OCI-LY1 (cell line): Measurements from ENCODE around the gene NKX3-2.
"Not testable (repeated sequence)": the region's sequence is repeated elsewhere in the genome, so short reads cannot be mapped to it uniquely, and the experiment has no call there.

Source experiments
- H2AFZ ChIP-seq: fragments of 200-600 bp; sonication (generic), shearing (Covaris generic); 2 replicates; pipeline ENCODE4 v1.6.0; 2014; ENCODE audit warnings: antibody characterized with exemption, mild to moderate bottlenecking, low read length
- H3F3A ChIP-seq: fragments of 200-600 bp; sonication (generic), shearing (Covaris generic); 2 replicates; pipeline ENCODE4 v1.6.0; 2014; ENCODE audit warnings: mild to moderate bottlenecking, antibody characterized with exemption, low read length, moderate library complexity; ENCODE audit not compliant: insufficient read depth
- H3K27ac ChIP-seq: fragments of 200-600 bp; sonication (generic); 2 replicates; pipeline ENCODE4 v1.5.1; 2014; ENCODE audit warnings: low read length, mixed run types, mild to moderate bottlenecking, low read depth; ENCODE audit not compliant: poor library complexity, severe bottlenecking
- H3K27me3 ChIP-seq: fragments of 200-600 bp; sonication (generic); 2 replicates; pipeline ENCODE4 v1.6.0; 2014; ENCODE audit warnings: antibody characterized with exemption, mild to moderate bottlenecking, low read length, moderate library complexity; ENCODE audit not compliant: insufficient read depth
- H3K36me3 ChIP-seq: fragments of 200-600 bp; sonication (generic); 2 replicates; pipeline ENCODE4 v1.6.1; 2014; ENCODE audit warnings: mild to moderate bottlenecking, antibody characterized with exemption, low read length, moderate library complexity, mixed read lengths; ENCODE audit not compliant: insufficient read depth
- H3K4me1 ChIP-seq: fragments of 200-600 bp; sonication (generic); 2 replicates; pipeline ENCODE4 v1.5.1; 2014; ENCODE audit warnings: mild to moderate bottlenecking, low read length, moderate library complexity; ENCODE audit not compliant: insufficient read depth, severe bottlenecking
- H3K4me2 ChIP-seq: fragments of 200-600 bp; sonication (generic), shearing (Covaris generic); 2 replicates; pipeline ENCODE4 v1.6.1; 2014; ENCODE audit warnings: low read length
- H3K4me3 ChIP-seq: fragments of 200-600 bp; sonication (generic); 2 replicates; pipeline ENCODE4 v1.5.1; 2014; ENCODE audit warnings: low read length, low read depth, mild to moderate bottlenecking, mixed read lengths; ENCODE audit not compliant: poor library complexity, severe bottlenecking
- H3K79me2 ChIP-seq: fragments of 200-600 bp; shearing (Covaris generic); 2 replicates; pipeline ENCODE4 v1.6.1; 2016; ENCODE audit warnings: mixed run types, low read length, mixed read lengths; ENCODE audit not compliant: insufficient read depth
- H3K9ac ChIP-seq: fragments of 200-600 bp; sonication (generic), shearing (Covaris generic); 2 replicates; pipeline ENCODE4 v1.6.1; 2014; ENCODE audit warnings: mild to moderate bottlenecking, low read length, mixed read lengths
- H3K9me2 ChIP-seq: fragments of 200-600 bp; sonication (generic), shearing (Covaris generic); 2 replicates; pipeline ENCODE4 v1.6.1; 2014; ENCODE audit warnings: low read depth, mild to moderate bottlenecking, low read length, mixed read lengths
- H3K9me3 ChIP-seq: fragments of 200-600 bp; shearing (Covaris generic); 2 replicates; pipeline ENCODE4 v1.6.1; 2014; ENCODE audit warnings: low read length, mixed read lengths
- H4K20me1 ChIP-seq: fragments of 200-600 bp; sonication (generic), shearing (Covaris generic); 2 replicates; pipeline ENCODE4 v1.6.0; 2016; ENCODE audit warnings: mild to moderate bottlenecking, low read length; ENCODE audit not compliant: insufficient read depth
- EZH2 ChIP-seq: fragments of 200-600 bp; sonication (generic), shearing (Covaris generic); IDR thresholded peaks from 2 replicates; pipeline ENCODE4 v1.8.0; 2017; ENCODE audit warnings: borderline replicate concordance, mixed run types, mild to moderate bottlenecking, antibody characterized with exemption, low read length, moderate library complexity, mixed read lengths
- TF ChIP-seq, protein P1 (sequence below): fragments of 200-600 bp; sonication (generic), shearing (Covaris generic); IDR thresholded peaks from 2 replicates; pipeline ENCODE4 v1.5.1; 2017; ENCODE audit warnings: mild to moderate bottlenecking, antibody characterized with exemption, low read length, moderate library complexity, mixed read lengths

Gene NKX3-2

DNA sequence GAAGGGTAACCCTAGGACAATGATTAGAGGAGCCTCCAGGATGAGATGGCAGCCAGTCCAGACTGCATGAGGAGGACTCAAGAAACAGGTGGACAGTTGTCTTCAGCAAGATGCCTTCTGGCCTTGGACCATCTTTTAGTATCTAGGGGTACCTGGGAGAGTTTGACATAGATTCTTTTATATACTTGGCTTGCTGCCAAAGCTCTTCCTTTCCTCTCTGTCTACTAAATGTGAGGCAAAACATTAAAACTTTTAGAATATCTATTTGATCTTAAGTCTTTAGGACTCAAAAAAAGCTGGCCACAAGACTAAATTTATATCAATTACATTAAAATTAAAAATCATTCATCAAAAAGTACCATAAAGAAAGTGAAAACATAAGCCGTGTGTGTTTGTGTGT is 18.6 kb upstream of the NKX3-2 start:
- Histone ChIP-seq H4K20me1 (no peaks in the 10 kb centered on the region), H3K4me1 (no peaks in the 10 kb centered on the region), H3K9ac (no peak overlapping the region), H3K36me3 (no peaks in the 10 kb centered on the region), H3K4me2 (no peak overlapping the region), H3K27ac (no peak overlapping the region), H3K27me3 (no peaks in the 10 kb centered on the region), H3K9me2 (no peaks in the 10 kb centered on the region), H3K9me3 (no peaks in the 10 kb centered on the region), H3F3A (no peaks in the 10 kb centered on the region), H2AFZ (no peak overlapping the region), H3K79me2 (no peaks in the 10 kb centered on the region), H3K4me3 (no peak overlapping the region)
- TF ChIP-seq, protein P1, sequence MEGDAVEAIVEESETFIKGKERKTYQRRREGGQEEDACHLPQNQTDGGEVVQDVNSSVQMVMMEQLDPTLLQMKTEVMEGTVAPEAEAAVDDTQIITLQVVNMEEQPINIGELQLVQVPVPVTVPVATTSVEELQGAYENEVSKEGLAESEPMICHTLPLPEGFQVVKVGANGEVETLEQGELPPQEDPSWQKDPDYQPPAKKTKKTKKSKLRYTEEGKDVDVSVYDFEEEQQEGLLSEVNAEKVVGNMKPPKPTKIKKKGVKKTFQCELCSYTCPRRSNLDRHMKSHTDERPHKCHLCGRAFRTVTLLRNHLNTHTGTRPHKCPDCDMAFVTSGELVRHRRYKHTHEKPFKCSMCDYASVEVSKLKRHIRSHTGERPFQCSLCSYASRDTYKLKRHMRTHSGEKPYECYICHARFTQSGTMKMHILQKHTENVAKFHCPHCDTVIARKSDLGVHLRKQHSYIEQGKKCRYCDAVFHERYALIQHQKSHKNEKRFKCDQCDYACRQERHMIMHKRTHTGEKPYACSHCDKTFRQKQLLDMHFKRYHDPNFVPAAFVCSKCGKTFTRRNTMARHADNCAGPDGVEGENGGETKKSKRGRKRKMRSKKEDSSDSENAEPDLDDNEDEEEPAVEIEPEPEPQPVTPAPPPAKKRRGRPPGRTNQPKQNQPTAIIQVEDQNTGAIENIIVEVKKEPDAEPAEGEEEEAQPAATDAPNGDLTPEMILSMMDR: no peak
- TF ChIP-seq EZH2: no peak

DNA sequence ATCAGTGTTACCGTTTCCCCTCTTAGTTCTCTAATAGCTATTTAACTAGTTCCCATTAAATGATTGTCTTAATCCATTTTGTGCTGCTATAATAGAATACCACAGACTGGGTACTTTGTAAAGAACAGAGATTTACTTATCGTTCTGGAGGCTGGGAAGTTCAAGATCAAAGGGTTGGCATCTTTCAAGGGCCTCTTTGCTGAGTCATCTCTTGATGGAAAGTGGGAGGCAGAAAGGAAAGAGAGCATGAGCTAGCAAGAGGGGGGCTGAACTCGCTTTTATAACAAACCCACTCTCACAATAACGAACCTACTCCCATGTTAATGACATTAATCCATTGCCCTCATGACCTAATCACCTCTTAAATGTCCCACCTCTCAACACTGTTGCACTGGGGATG is 17.4 kb upstream of the NKX3-2 start:
- Histone ChIP-seq H3K36me3 (no peaks in the 10 kb centered on the region), H3K9me3 (no peaks in the 10 kb centered on the region), H3K9ac (no peak overlapping the region), H3K4me3 (no peak overlapping the region), H3F3A (no peaks in the 10 kb centered on the region), H3K27me3 (no peaks in the 10 kb centered on the region), H4K20me1 (no peaks in the 10 kb centered on the region), H3K27ac (no peak overlapping the region), H3K4me1 (no peaks in the 10 kb centered on the region), H2AFZ (no peak overlapping the region), H3K4me2 (no peak overlapping the region), H3K79me2 (no peaks in the 10 kb centered on the region), H3K9me2 (no peaks in the 10 kb centered on the region)
- TF ChIP-seq, protein P1: no peak
- no peak for TF ChIP-seq EZH2

DNA sequence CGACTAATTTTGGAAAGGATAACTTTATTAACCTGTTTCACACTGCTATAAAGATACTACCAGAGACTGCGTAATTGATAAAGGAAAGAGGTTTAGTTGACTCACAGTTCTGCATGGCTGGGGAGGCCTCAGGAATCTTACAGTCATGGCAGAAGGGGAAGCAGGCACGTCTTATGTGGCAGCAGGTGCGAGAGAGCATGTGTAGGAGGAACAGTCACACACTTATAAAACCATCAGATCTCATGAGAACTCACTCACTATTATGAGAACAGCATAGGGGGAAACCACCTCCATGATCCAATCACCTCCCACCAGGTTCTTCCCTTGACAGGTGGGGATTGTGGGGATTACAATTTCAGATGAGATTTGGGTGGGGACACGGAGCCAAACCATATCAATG is 15.8 kb upstream of the NKX3-2 start:
- H3F3A ChIP-seq, H3K4me3 ChIP-seq, H3K4me1 ChIP-seq, H3K9me3 ChIP-seq, H3K79me2 ChIP-seq, H4K20me1 ChIP-seq, H2AFZ ChIP-seq, H3K36me3 ChIP-seq, H3K27ac ChIP-seq, H3K27me3 ChIP-seq, H3K4me2 ChIP-seq, H3K9me2 ChIP-seq, H3K9ac ChIP-seq: not testable (repeated sequence)

DNA sequence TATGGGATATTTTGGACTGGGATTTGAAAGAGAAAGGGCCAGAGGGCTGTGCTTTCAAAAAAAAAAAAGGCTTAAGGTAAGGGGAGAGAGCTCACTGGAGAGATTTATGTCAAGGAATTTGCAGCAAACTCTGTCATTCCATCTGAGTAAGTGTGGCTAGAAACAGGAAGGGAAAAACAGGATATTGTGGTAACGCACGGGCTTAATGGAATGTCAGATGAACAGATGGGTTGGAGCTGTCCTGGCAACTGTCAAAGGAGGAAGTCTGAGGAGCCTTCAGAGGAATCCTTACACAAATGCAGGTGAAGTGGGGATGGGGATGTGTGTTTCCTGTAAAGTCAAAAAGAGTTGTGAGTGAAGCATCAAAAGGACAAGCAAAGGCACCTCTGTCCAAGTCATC is 15.1 kb upstream of the NKX3-2 start:
- H3K4me2 ChIP-seq: no peak overlapping the region
- TF ChIP-seq, protein P1: no peak
- no peak for TF ChIP-seq EZH2
- no peak overlapping the region for H3K9ac ChIP-seq
- H3K4me3 ChIP-seq: no peak overlapping the region
- no peaks in the 10 kb centered on the region for H3K9me2 ChIP-seq
- H2AFZ ChIP-seq: no peak overlapping the region
- H3K27me3 ChIP-seq: no peaks in the 10 kb centered on the region
- no peaks in the 10 kb centered on the region for H3F3A ChIP-seq
- no peak overlapping the region for H3K27ac ChIP-seq
- no peaks in the 10 kb centered on the region for H3K79me2 ChIP-seq
- H4K20me1 ChIP-seq: no peaks in the 10 kb centered on the region
- H3K9me3 ChIP-seq: no peaks in the 10 kb centered on the region
- H3K4me1 ChIP-seq: no peaks in the 10 kb centered on the region
- no peaks in the 10 kb centered on the region for H3K36me3 ChIP-seq
